ENCODE measurements around the gene KDM5C. TPM values are rescaled to one million over a fixed set of nuclear protein-coding genes. Genes with fewer than 3 reads are reported as not detected.

Gene KDM5C
- total RNA-seq, 1 donor from 2014 or later: 99.8 TPM

DNA sequence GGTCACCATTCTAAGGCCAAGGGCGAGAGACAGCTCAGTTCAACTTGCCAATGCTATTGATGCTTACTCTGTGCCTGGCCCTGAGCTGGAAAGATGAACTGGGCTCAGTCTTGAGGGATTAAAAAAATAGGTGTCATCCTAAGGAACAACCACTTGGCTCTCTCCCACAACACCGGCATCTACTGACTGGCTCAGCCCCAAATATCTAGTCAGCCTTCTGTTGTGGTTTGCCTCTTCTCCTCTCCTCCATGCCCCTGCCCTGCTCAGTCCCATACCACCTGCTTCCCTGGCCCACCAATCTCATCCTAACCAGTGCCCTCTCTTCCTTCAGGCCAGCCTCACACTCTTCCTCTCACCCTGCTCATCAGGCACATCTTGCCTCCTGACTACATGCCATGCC is 29.6 kb downstream of the KDM5C start:
- no peak overlapping the region for H3K27ac Mint-ChIP-seq
- no peak overlapping the region for H3K4me3 Mint-ChIP-seq
- H3K9me3 Mint-ChIP-seq: no peaks in the 10 kb centered on the region
- peaks cover 13% of the 10 kb centered on the region for H3K36me3 Mint-ChIP-seq
- no peaks in the 10 kb centered on the region for H3K27me3 Mint-ChIP-seq
- DNase-seq (ENCODE audit: extremely low spot score, unreplicated experiment): no peak
- H3K4me1 Mint-ChIP-seq (ENCODE audit: unreplicated experiment): no peaks in the 10 kb centered on the region
- TF ChIP-seq, protein P1, sequence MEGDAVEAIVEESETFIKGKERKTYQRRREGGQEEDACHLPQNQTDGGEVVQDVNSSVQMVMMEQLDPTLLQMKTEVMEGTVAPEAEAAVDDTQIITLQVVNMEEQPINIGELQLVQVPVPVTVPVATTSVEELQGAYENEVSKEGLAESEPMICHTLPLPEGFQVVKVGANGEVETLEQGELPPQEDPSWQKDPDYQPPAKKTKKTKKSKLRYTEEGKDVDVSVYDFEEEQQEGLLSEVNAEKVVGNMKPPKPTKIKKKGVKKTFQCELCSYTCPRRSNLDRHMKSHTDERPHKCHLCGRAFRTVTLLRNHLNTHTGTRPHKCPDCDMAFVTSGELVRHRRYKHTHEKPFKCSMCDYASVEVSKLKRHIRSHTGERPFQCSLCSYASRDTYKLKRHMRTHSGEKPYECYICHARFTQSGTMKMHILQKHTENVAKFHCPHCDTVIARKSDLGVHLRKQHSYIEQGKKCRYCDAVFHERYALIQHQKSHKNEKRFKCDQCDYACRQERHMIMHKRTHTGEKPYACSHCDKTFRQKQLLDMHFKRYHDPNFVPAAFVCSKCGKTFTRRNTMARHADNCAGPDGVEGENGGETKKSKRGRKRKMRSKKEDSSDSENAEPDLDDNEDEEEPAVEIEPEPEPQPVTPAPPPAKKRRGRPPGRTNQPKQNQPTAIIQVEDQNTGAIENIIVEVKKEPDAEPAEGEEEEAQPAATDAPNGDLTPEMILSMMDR (conservative IDR thresholded peaks at IDR 0.05): no peak

DNA sequence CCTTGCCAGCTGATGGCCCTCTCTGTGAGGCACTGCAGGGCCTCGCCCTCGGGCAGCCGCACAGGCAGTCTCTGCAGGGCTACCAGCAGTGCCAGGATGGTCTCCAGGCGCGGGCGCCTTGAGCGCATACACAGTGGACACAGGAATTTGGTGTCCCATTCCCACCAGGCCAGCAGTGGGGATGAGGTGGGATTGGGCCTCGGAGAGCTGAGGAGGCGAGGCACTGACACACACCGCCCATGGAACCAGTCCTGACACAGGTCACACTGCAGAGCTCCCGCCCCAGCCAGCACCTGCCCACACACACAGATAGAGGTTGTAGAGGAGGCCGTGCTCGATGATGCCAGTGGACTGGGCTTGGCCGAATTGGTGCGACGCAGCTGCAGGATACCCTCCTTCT is 30.7 kb downstream of the KDM5C start:
- no peaks in the 10 kb centered on the region for H3K4me1 Mint-ChIP-seq (ENCODE audit: unreplicated experiment)
- no peak overlapping the region for H3K4me3 Mint-ChIP-seq
- H3K27me3 Mint-ChIP-seq: no peaks in the 10 kb centered on the region
- no peak for DNase-seq (ENCODE audit: extremely low spot score, unreplicated experiment)
- peaks cover 13% of the 10 kb centered on the region for H3K36me3 Mint-ChIP-seq
- no peaks in the 10 kb centered on the region for H3K9me3 Mint-ChIP-seq
- no peak overlapping the region for H3K27ac Mint-ChIP-seq
- TF ChIP-seq, protein P1 (conservative IDR thresholded peaks at IDR 0.05): no peak

DNA sequence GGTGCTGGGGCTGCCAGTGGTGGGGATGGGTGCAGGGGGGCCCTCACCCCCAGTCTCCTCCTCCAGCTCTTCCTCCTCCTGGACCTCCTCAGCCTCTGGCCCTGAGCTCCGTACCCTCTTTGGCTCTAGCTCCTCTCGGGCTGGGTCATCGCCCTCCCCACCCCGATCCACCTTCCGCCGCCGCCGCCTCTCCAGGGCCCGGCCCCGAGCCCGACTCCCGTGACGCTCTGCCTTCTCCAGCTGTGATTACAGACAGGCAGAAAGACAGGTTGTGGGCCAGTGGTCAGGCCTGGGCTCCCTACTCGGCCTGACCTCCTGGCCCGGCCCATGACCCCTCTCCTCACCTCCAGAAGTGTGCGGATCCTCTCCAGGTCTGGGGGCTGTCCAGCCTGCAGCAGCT is 31.9 kb downstream of the KDM5C start:
- Mint-ChIP-seq H3K36me3 (peaks cover 13% of the 10 kb centered on the region), H3K27ac (no peak overlapping the region), H3K4me3 (no peak overlapping the region), H3K4me1 (ENCODE audit: unreplicated experiment) (no peaks in the 10 kb centered on the region), H3K27me3 (no peaks in the 10 kb centered on the region), H3K9me3 (no peaks in the 10 kb centered on the region)
- DNase-seq (ENCODE audit: extremely low spot score, unreplicated experiment): no peak
- TF ChIP-seq, protein P1 (conservative IDR thresholded peaks at IDR 0.05): no peak

DNA sequence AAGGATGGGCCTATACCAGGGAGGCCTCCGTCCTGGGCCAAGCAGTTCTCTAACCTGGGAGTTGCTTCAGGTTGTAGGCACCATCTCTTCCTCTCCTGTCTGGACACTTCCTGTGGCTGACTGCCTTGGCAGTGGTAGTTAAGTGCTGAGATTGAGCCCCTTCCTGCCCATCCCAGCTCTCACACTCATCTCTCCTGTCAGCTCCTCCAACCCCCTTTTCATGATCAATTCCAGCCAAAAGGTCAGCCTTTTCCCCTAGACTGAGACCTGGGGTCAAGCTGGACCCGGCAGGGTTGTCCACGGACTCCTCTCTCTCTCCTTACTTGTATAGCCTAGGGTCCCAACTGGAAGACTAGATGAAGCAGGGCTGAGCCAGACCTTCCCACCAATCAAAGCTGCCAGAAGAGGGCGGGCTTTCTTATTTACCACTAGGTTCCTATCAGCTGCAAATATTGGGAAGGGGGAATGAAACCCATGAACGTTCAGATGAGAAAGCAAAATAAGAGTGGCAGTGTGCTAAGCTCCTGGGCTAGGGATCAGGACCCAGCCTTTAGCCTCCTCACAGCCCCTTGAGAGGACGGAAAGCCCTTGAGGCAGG is 34.5 kb downstream of the KDM5C start:
- no peaks in the 10 kb centered on the region for H3K27me3 Mint-ChIP-seq
- no peak for DNase-seq (ENCODE audit: extremely low spot score, unreplicated experiment)
- no peak overlapping the region for H3K27ac Mint-ChIP-seq
- H3K9me3 Mint-ChIP-seq: no peaks in the 10 kb centered on the region
- H3K4me1 Mint-ChIP-seq (ENCODE audit: unreplicated experiment): no peaks in the 10 kb centered on the region
- H3K36me3 Mint-ChIP-seq: peaks cover 5% of the 10 kb centered on the region
- TF ChIP-seq, protein P1 (conservative IDR thresholded peaks at IDR 0.05): no peak
- H3K4me3 Mint-ChIP-seq: no peak overlapping the region

DNA sequence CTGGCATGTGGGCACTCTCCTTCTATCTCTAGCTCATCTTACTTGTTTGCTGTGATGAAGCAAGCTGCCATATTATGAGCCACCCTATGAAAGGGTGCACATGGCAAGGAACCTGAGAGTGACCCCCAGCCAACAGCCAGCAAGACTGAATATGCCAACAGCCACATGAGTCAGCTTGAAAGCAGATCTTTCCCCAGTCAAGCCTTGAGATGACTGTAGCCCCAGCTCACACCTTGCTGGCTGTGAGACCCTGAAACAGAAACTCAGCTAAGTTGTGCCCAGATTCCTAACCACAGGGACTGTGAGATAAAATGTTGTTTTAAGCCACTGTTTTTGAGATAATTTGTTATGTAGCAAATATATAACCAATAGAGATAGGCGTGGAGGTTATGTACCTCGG is 36.2 kb downstream of the KDM5C start:
- no peak overlapping the region for H3K4me3 Mint-ChIP-seq
- DNase-seq (ENCODE audit: extremely low spot score, unreplicated experiment): no peak
- H3K27me3 Mint-ChIP-seq: no peaks in the 10 kb centered on the region
- H3K4me1 Mint-ChIP-seq (ENCODE audit: unreplicated experiment): no peaks in the 10 kb centered on the region
- TF ChIP-seq, protein P1 (conservative IDR thresholded peaks at IDR 0.05): no peak
- no peak overlapping the region for H3K27ac Mint-ChIP-seq
- H3K9me3 Mint-ChIP-seq: no peaks in the 10 kb centered on the region
- H3K36me3 Mint-ChIP-seq: peaks cover 5% of the 10 kb centered on the region

DNA sequence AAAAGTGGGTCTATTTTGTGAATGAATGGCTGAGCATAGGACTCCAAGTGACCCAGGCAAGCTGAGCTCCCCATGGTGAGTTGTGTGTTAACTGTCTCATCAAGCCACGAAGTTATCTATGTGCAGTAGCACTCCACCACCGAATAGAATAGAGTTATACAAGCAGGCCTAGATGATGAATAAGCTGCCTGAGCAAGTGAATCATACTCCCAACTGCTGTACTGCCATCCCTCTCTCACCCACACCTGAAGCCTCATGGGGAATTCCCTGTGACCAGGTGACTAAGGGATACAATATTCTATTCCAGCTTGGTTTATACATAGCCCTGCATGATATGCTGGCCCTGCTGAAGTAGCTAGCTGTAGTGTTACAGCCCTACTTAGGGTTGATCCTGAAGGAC is 38.7 kb downstream of the KDM5C start:
- no peak overlapping the region for H3K4me3 Mint-ChIP-seq
- H3K9me3 Mint-ChIP-seq: no peaks in the 10 kb centered on the region
- H3K27me3 Mint-ChIP-seq: no peaks in the 10 kb centered on the region
- TF ChIP-seq, protein P1 (conservative IDR thresholded peaks at IDR 0.05): no peak
- peaks cover 1% of the 10 kb centered on the region for H3K36me3 Mint-ChIP-seq
- H3K4me1 Mint-ChIP-seq (ENCODE audit: unreplicated experiment): no peaks in the 10 kb centered on the region
- no peak for DNase-seq (ENCODE audit: extremely low spot score, unreplicated experiment)
- no peak overlapping the region for H3K27ac Mint-ChIP-seq
